Stimulated activated CD8-positive, alpha-beta memory T cell treated with anti-CD3 and anti-CD28 coated beads, Interleukin-7, amount 100 ng/mL, for 48 hours (primary cell): ENCODE measurements around the gene BCAS3.

Experiments
- DNase-seq, 2 donors: peaks; one replicate each; pipeline ENCODE4 v3.0.0-alpha.2; 2020; ENCODE audit warnings: low read depth in 1 of 2; ENCODE audit errors: extremely low read depth in 1 of 2

The BCAS3 gene

GRCh38 chr17:61211236-61211635 is 533.6 kb downstream of the BCAS3 start:
- DNase-seq: no peak

GRCh38 chr17:61212655-61213054 is 535.0 kb downstream of the BCAS3 start:
- no peak for DNase-seq

GRCh38 chr17:61214753-61215152 is 537.1 kb downstream of the BCAS3 start:
- DNase-seq: no peak

GRCh38 chr17:61216066-61216465 is 538.4 kb downstream of the BCAS3 start:
- no peak for DNase-seq

- DNase-seq: no peak
These were observed 540.3 kb downstream of the BCAS3 start for GRCh38 chr17:61217878-61218437.

GRCh38 chr17:61218438-61218837 is 540.8 kb downstream of the BCAS3 start:
- no peak for DNase-seq

- DNase-seq: no peak
These were observed 541.8 kb downstream of the BCAS3 start for GRCh38 chr17:61219460-61219859.

GRCh38 chr17:61221181-61221580 is 543.5 kb downstream of the BCAS3 start:
- no peak for DNase-seq

- DNase-seq: peak in 1 of 2 donors; percentile 9
These were observed 544.2 kb downstream of the BCAS3 start for GRCh38 chr17:61221597-61222471.

- DNase-seq: no peak
These were observed 546.1 kb downstream of the BCAS3 start for GRCh38 chr17:61223725-61224124.

- no peak for DNase-seq
These were observed 547.7 kb downstream of the BCAS3 start for GRCh38 chr17:61225178-61225882.

- DNase-seq: no peak
These were observed 550.2 kb downstream of the BCAS3 start for GRCh38 chr17:61227866-61228265.

- DNase-seq: no peak
These were observed 552.8 kb downstream of the BCAS3 start for GRCh38 chr17:61230461-61230860.

- DNase-seq: no peak
These were observed 553.5 kb downstream of the BCAS3 start for GRCh38 chr17:61230972-61231820.

GRCh38 chr17:61232871-61233270 is 555.2 kb downstream of the BCAS3 start:
- no peak for DNase-seq

GRCh38 chr17:61233991-61234750 is 556.5 kb downstream of the BCAS3 start:
- no peak for DNase-seq

GRCh38 chr17:61235001-61235826 is 557.6 kb downstream of the BCAS3 start:
- DNase-seq: no peak

GRCh38 chr17:61235827-61236197 is 558.2 kb downstream of the BCAS3 start:
- no peak for DNase-seq

GRCh38 chr17:61237275-61237674 is 559.6 kb downstream of the BCAS3 start:
- no peak for DNase-seq
